Ishikawa (cell line): ENCODE measurements around the gene SAMD14.

Experiments
- CEBPB ChIP-seq: IDR thresholded peaks from 2 replicates; pipeline ENCODE4 v1.6.1; 2012
- CREB1 ChIP-seq: IDR thresholded peaks from 2 replicates; pipeline ENCODE4 v1.6.1; 2012; ENCODE audit warnings: low read depth
- EGR1 ChIP-seq: IDR thresholded peaks from 2 replicates; pipeline ENCODE4 v1.6.1; 2012
- EP300 ChIP-seq: IDR thresholded peaks from 2 replicates; pipeline ENCODE4 v1.6.1; 2012; ENCODE audit warnings: borderline replicate concordance
- FOXM1 ChIP-seq: IDR thresholded peaks from 2 replicates; pipeline ENCODE4 v1.6.1; 2012; ENCODE audit warnings: low read depth, borderline replicate concordance
- NFIC ChIP-seq: IDR thresholded peaks from 2 replicates; pipeline ENCODE4 v1.6.1; 2012
- RAD21 ChIP-seq: IDR thresholded peaks from 2 replicates; pipeline ENCODE4 v1.6.1; 2012; ENCODE audit warnings: low read depth
- TAF1 ChIP-seq: IDR thresholded peaks from 2 replicates; pipeline ENCODE4 v1.6.1; 2012; ENCODE audit warnings: low read depth, mild to moderate bottlenecking
- TCF12 ChIP-seq: IDR thresholded peaks from 2 replicates; pipeline ENCODE4 v1.6.1; 2012; ENCODE audit warnings: low read depth
- TEAD4 ChIP-seq: IDR thresholded peaks from 2 replicates; pipeline ENCODE4 v1.6.1; 2012
- YY1 ChIP-seq: IDR thresholded peaks from 2 replicates; pipeline ENCODE4 v1.6.1; 2012; ENCODE audit warnings: low read depth
- ZBTB7A ChIP-seq: IDR thresholded peaks from 2 replicates; pipeline ENCODE4 v1.6.1; 2012; ENCODE audit warnings: low read depth
- TF ChIP-seq, protein P1 (sequence below): IDR thresholded peaks from 2 replicates; pipeline ENCODE4 v1.6.1; 2012
- TF ChIP-seq, protein P2 (sequence below): IDR thresholded peaks from 2 replicates; pipeline ENCODE4 v1.6.1; 2012
- TF ChIP-seq, protein P3 (sequence below): IDR thresholded peaks from 2 replicates; pipeline ENCODE4 v1.6.1; 2012; ENCODE audit warnings: low read depth, mild to moderate bottlenecking

The SAMD14 gene

DNA sequence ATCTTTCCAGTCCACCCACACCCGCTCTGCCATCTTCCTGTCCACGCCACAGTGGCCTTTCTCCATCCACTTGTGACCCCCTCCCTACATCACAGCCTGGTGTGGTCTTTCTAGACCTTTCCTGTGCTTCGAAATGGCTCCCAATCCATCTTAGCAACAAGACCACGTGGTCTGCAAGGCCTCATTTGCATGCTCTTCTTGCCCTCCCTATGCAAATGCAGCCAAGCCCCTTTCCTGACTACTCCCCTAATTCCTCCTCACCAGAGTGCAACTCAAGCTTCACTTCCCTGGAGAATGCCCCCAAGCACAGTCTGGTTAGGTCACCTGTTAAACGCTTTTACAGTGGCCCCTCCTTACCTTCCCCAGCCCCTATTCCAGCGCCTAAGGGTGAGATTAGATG, 14.4 kb upstream of the SAMD14 start:
- TF ChIP-seq CREB1 (no peak), EGR1 (no peak), TAF1 (no peak), TCF12 (no peak), NFIC (no peak), TEAD4 (no peak)
- TF ChIP-seq, protein P1, sequence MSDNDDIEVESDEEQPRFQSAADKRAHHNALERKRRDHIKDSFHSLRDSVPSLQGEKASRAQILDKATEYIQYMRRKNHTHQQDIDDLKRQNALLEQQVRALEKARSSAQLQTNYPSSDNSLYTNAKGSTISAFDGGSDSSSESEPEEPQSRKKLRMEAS: no peak
- TF ChIP-seq, protein P2, sequence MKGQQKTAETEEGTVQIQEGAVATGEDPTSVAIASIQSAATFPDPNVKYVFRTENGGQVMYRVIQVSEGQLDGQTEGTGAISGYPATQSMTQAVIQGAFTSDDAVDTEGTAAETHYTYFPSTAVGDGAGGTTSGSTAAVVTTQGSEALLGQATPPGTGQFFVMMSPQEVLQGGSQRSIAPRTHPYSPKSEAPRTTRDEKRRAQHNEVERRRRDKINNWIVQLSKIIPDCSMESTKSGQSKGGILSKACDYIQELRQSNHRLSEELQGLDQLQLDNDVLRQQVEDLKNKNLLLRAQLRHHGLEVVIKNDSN: peak; percentile 48; the same call in 1 of the 2 replicates

DNA sequence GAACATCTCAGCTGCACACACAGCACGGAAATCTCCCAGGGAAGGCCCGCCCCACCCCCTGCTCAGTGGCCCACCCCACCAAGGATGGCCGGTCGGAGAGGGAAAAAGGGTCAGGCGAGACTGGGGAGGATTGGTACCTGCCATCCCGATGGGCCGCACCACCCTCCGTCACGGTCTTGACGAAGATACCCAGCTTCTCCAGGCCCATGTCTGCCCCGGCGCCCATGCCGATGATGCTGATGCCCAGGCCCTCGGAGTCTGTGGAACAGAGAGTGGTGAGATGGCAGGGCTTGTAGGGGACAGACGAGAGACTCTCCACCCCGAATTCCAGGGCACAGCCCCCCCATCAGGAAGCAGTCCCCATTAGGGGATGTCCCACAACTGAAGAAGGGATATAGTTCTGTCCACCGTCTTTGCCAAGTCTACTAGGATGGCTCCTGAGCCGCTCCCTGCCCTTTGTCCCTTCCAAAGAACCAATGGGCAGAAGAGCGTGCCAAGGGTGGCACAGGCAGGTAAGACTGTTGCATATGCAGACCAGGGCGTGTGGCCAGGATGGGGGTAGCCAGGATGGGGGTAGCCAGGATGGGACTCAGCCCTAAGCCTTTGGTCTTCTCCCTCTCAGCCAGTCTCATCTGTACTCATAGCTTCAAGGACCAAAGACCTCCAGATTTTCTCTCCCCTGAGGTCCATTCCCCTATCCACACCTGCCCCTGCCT, 13.7 kb upstream of the SAMD14 start:
- TF ChIP-seq CREB1 (no peak), RAD21 (no peak), FOXM1 (no peak), TCF12 (no peak), EGR1 (no peak), NFIC (no peak), EP300 (no peak), ZBTB7A (no peak), YY1 (no peak), TEAD4 (no peak), CEBPB (no peak), TAF1 (no peak)
- TF ChIP-seq, protein P1: no peak
- TF ChIP-seq, protein P3, sequence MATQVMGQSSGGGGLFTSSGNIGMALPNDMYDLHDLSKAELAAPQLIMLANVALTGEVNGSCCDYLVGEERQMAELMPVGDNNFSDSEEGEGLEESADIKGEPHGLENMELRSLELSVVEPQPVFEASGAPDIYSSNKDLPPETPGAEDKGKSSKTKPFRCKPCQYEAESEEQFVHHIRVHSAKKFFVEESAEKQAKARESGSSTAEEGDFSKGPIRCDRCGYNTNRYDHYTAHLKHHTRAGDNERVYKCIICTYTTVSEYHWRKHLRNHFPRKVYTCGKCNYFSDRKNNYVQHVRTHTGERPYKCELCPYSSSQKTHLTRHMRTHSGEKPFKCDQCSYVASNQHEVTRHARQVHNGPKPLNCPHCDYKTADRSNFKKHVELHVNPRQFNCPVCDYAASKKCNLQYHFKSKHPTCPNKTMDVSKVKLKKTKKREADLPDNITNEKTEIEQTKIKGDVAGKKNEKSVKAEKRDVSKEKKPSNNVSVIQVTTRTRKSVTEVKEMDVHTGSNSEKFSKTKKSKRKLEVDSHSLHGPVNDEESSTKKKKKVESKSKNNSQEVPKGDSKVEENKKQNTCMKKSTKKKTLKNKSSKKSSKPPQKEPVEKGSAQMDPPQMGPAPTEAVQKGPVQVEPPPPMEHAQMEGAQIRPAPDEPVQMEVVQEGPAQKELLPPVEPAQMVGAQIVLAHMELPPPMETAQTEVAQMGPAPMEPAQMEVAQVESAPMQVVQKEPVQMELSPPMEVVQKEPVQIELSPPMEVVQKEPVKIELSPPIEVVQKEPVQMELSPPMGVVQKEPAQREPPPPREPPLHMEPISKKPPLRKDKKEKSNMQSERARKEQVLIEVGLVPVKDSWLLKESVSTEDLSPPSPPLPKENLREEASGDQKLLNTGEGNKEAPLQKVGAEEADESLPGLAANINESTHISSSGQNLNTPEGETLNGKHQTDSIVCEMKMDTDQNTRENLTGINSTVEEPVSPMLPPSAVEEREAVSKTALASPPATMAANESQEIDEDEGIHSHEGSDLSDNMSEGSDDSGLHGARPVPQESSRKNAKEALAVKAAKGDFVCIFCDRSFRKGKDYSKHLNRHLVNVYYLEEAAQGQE: no peak
- TF ChIP-seq, protein P2: no peak

DNA sequence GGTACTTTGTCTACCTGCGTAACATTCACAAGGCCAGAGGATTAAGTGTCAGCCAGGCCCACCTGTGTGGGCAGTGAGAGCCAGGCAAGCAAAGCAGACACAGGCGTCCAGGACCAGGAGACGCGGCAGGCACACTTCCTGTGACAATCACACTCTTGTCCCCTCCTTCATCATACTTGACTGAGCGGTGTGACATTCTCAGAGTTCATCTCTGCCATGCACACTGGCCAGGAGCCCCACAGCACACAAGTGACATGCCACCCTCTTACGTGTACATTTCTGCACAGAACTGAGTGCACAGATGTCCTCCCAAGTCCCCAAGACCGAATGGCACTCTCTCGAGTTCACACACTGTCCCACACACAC, 11.8 kb upstream of the SAMD14 start:
- TF ChIP-seq EP300: no peak
- TF ChIP-seq, protein P1: no peak
- TF ChIP-seq TCF12: no peak
- TF ChIP-seq TAF1: no peak
- no peak for TF ChIP-seq CEBPB
- TF ChIP-seq FOXM1: no peak
- TF ChIP-seq TEAD4: no peak
- no peak for TF ChIP-seq RAD21
- TF ChIP-seq, protein P3: no peak
- no peak for TF ChIP-seq EGR1
- no peak for TF ChIP-seq CREB1

DNA sequence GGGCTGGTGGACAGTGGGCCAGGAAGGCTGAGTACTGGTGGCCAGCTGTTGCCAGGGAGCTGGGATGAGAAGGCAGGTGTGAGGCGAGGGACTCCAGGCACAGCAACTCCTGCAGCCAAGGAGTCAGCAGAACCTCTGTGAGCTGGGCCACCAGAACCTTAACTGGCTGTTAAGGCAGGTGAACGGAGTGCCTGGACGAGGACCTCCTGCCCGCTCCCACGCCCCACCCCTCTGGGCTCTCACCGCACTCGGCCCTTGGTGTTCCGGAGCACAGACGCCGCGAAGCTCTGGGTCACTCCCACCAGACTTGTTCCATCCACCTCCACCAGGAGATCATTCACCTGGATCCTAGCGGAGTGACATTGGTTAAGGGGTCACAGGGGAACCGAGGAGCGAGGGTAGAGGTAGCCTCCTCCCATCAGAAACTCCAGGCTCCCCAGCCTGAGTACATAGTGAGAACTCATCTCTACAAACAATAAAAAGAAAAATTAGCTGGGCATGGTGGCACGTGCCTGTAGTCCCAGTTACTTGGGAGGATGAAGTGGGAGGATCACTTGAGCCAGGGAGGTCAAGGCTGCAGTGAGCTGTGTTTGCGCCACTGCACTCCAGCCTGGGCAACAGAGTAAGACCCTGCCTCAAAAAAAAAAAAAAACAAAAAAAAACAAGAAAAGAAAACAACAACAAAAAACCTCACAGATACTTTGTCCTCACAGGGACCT, 11.2 kb upstream of the SAMD14 start:
- TF ChIP-seq ZBTB7A: no peak
- TF ChIP-seq TEAD4: no peak
- no peak for TF ChIP-seq TAF1
- TF ChIP-seq, protein P2: no peak

DNA sequence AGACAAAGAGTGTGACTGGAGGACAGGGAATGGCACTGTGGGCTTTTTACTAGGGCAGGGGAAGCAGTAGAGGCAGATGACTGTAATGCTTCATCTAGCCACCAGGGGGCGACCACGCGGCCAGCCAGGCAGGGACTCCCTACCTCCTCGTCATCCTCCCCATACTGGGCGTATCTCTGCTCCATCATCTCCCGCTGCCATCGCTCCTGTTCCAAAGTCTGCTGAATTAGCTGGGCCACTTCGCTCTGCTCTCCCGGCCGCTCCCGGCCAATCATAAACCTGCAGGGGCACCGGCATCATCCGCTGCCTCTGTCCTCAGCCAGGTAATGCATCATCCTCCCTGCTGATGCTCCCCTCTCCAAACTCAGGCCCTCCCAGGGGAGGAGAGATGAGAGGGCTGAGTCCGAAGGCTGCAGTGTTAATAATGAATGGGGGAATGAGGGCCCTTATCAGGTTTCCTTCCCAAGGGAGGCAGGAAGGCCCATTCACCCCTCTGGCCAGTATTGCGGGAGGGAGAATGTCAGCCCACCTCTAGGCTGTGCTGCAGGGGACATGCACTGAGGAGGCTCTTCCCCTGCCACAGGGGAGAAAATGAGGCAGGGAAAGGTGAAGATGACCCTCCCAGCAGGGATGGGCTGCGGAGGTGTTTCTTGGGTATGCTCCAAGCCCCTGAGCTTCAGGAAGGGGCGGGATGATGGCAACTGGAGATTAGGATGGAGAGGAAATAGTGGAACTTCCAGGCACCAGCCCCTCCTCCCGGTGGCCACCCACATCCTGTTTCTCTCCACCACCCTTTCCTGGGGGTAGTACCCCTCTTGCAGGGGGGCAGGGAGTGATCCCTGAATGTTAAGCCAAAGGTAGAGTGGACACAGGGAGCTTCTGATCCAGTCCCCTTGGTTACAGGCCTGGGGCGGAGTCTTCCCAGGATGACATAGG, 10.3 kb upstream of the SAMD14 start:
- TF ChIP-seq RAD21 (peak; percentile 62), YY1 (no peak)
